ENCODE measurements around the gene BLACAT1. TPM values are rescaled to one million over a fixed set of nuclear protein-coding genes. Genes with fewer than 3 reads are reported as not detected.

The BLACAT1 gene
- total and polyA plus RNA-seq, 2 of the 13 experiments (the other 11 are each of a cell fraction or from before 2014, with no cell fraction given), result 1.2 to 2.8 TPM

DNA sequence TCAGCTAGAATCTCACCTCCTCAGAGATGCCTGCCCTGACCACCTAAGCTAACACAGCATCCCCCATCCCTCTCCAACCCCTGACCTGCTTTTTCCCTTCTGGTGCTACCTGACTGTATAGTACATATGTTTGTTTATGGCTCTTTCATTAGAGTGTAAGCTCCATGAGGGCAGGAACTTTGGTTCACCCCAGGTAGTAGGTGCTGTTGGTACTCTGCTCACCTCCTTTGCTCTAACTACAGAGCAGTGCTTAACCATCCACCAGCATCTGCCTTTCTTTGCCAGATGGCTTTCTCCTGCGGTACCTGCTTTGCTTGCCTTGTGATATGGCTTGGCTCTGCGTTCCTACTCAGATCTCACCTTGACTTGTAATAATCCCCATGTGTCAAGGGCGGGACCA lies 18.7 kb upstream of the BLACAT1 start:
- Histone ChIP-seq H3K4me2 (ENCODE audit: low read depth, low read length) (no peak overlapping the region), H3K9me3 (ENCODE audit: low read length) (no peaks in the 10 kb centered on the region; the same call in 1 of the 2 replicates), H3K27me3 (ENCODE audit: control insufficient read depth in 1 of 2, insufficient read depth in 2 of 2, low read length in 2 of 2) (peaks cover 0 to 5% of the 10 kb centered on the region in 2 experiments; a peak in 2 of 5 replicates), H3K9ac (ENCODE audit: insufficient read depth, low read depth, low read length) (no peak overlapping the region), H3K27ac (ENCODE audit: extremely low read length, insufficient read depth, low read length) (no peak overlapping the region), H3K36me3 (replicated peaks in 1 of 2; ENCODE audit: control insufficient read depth in 1 of 2, insufficient read depth in 2 of 2, low read length in 2 of 2) (no peaks in the 10 kb centered on the region), H3K79me2 (ENCODE audit: insufficient read depth, low read length) (no peaks in the 10 kb centered on the region), H2AFZ (ENCODE audit: low read length) (no peak overlapping the region), H4K20me1 (ENCODE audit: insufficient read depth, low read length) (no peaks in the 10 kb centered on the region), H3K4me1 (ENCODE audit: insufficient read depth, low read length) (no peaks in the 10 kb centered on the region), H3K4me3 (replicated peaks in 1 of 3; ENCODE audit: insufficient read depth in 1 of 3, low read depth in 2 of 3, low read length in 3 of 3) (no peak overlapping the region)
- intact Hi-C loops (cut with micrococcal nuclease; ENCODE audit: unreplicated experiment) (no loop called here), in situ Hi-C loops (cut with HindIII; ENCODE audit: extremely low pct_ligation_motif_present, low pct_unique_long_range_greater_than_20kb) (no loop called here)
- POLR2A ChIA-PET, result no interaction called here
- TF ChIP-seq, protein P1, sequence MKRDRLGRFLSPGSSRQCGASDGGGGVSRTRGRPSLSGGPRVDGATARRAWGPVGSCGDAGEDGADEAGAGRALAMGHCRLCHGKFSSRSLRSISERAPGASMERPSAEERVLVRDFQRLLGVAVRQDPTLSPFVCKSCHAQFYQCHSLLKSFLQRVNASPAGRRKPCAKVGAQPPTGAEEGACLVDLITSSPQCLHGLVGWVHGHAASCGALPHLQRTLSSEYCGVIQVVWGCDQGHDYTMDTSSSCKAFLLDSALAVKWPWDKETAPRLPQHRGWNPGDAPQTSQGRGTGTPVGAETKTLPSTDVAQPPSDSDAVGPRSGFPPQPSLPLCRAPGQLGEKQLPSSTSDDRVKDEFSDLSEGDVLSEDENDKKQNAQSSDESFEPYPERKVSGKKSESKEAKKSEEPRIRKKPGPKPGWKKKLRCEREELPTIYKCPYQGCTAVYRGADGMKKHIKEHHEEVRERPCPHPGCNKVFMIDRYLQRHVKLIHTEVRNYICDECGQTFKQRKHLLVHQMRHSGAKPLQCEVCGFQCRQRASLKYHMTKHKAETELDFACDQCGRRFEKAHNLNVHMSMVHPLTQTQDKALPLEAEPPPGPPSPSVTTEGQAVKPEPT (CRISPR knock-in tag; IDR thresholded peaks at IDR 0.05; ENCODE audit: low read depth), result no peak
- TF ChIP-seq, protein P2, sequence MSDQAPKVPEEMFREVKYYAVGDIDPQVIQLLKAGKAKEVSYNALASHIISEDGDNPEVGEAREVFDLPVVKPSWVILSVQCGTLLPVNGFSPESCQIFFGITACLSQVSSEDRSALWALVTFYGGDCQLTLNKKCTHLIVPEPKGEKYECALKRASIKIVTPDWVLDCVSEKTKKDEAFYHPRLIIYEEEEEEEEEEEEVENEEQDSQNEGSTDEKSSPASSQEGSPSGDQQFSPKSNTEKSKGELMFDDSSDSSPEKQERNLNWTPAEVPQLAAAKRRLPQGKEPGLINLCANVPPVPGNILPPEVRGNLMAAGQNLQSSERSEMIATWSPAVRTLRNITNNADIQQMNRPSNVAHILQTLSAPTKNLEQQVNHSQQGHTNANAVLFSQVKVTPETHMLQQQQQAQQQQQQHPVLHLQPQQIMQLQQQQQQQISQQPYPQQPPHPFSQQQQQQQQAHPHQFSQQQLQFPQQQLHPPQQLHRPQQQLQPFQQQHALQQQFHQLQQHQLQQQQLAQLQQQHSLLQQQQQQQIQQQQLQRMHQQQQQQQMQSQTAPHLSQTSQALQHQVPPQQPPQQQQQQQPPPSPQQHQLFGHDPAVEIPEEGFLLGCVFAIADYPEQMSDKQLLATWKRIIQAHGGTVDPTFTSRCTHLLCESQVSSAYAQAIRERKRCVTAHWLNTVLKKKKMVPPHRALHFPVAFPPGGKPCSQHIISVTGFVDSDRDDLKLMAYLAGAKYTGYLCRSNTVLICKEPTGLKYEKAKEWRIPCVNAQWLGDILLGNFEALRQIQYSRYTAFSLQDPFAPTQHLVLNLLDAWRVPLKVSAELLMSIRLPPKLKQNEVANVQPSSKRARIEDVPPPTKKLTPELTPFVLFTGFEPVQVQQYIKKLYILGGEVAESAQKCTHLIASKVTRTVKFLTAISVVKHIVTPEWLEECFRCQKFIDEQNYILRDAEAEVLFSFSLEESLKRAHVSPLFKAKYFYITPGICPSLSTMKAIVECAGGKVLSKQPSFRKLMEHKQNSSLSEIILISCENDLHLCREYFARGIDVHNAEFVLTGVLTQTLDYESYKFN (CRISPR knock-in tag; conservative IDR thresholded peaks at IDR 0.05), result no peak
- TF ChIP-seq FOXM1 (CRISPR knock-in tag; IDR thresholded peaks at IDR 0.05) (no peak), RFXANK (CRISPR knock-in tag; IDR thresholded peaks at IDR 0.05) (no peak), ZNF441 (CRISPR knock-in tag; IDR thresholded peaks at IDR 0.05; ENCODE audit: borderline replicate concordance) (no peak), ZNF30 (CRISPR knock-in tag; IDR thresholded peaks at IDR 0.05) (no peak), TBX2 (CRISPR knock-in tag; IDR thresholded peaks at IDR 0.05; ENCODE audit: borderline replicate concordance) (no peak), ZNF564 (CRISPR knock-in tag; IDR thresholded peaks at IDR 0.05) (no peak), SRF (IDR thresholded peaks at IDR 0.05; ENCODE audit: low read depth, low read length) (no peak), TCF7 (IDR thresholded peaks at IDR 0.05; ENCODE audit: low read depth) (no peak), ZNF660 (CRISPR knock-in tag; IDR thresholded peaks at IDR 0.05; ENCODE audit: borderline replicate concordance, low read depth) (no peak), ZNF33A (CRISPR knock-in tag; IDR thresholded peaks at IDR 0.05; ENCODE audit: borderline replicate concordance) (no peak), NCOA2 (CRISPR knock-in tag; IDR thresholded peaks at IDR 0.05) (no peak), ZNF703 (CRISPR knock-in tag; IDR thresholded peaks at IDR 0.05; ENCODE audit: borderline replicate concordance) (no peak), ISL2 (CRISPR knock-in tag; IDR thresholded peaks at IDR 0.05) (no peak)
- TF ChIP-seq, protein P3, sequence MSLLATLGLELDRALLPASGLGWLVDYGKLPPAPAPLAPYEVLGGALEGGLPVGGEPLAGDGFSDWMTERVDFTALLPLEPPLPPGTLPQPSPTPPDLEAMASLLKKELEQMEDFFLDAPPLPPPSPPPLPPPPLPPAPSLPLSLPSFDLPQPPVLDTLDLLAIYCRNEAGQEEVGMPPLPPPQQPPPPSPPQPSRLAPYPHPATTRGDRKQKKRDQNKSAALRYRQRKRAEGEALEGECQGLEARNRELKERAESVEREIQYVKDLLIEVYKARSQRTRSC (CRISPR knock-in tag; IDR thresholded peaks at IDR 0.05; ENCODE audit: low read depth), result no peak
- WGBS (ENCODE audit: low lambda C conversion rate), result 63% methylated on average over 3 of the region's 3 CpGs
- ATAC-seq (no peak), DNase-seq (ENCODE audit: low spot score) (no peak), FAIRE-seq (no peak)
- no TSS peak for BruUV-seq (replicated peaks)
- CTCF ChIA-PET (ENCODE audit: low intra/inter-chr PET ratio, low total read pairs), result no interaction called here

Data from HepG2 (cell line).